Liver (tissue), 9 donors: Measurements from ENCODE around the gene SYNJ2. TPM values are rescaled to one million over a fixed set of nuclear protein-coding genes. Genes with fewer than 3 reads are reported as not detected.

Source experiments
- DNase-seq: peaks from one replicate; pipeline ENCODE4 v3.0.0-alpha.2; 2017; ENCODE audit warnings: low spot score
- H3K27ac ChIP-seq, 2 donors: one replicate each; pipeline ENCODE4 v1.7.0; 2013; ENCODE audit warnings: inconsistent platforms in 2 of 2, low read length in 2 of 2, control low read depth in 1 of 2, low read depth in 1 of 2, mild to moderate bottlenecking in 1 of 2
- H3K27me3 ChIP-seq, 4 donors: one replicate each; pipeline versions ENCODE4 v1.6.1 to v1.7.0; 2013; ENCODE audit warnings: low read length in 3 of 4, inconsistent platforms in 1 of 4, mild to moderate bottlenecking in 1 of 4, moderate library complexity in 1 of 4; ENCODE audit not compliant: control insufficient read depth in 4 of 4, insufficient read depth in 4 of 4
- H3K36me3 ChIP-seq, 4 donors: one replicate each; pipeline versions ENCODE4 v1.6.1 to v1.7.0; 2013; ENCODE audit warnings: low read length in 3 of 4, mild to moderate bottlenecking in 3 of 4, low read depth in 1 of 4, moderate library complexity in 1 of 4; ENCODE audit not compliant: control insufficient read depth in 4 of 4, insufficient read depth in 3 of 4
- H3K4me1 ChIP-seq, 4 donors: one replicate each; pipeline versions ENCODE4 v1.6.1 to v1.7.0; 2013; ENCODE audit warnings: low read length in 3 of 4, mild to moderate bottlenecking in 3 of 4, moderate library complexity in 1 of 4; ENCODE audit not compliant: control insufficient read depth in 4 of 4, insufficient read depth in 4 of 4
- H3K4me3 ChIP-seq, 3 donors: one replicate each; pipeline versions ENCODE4 v1.6.1 to v1.7.0; 2013; ENCODE audit warnings: low read length in 3 of 3, control low read depth in 1 of 3, low read depth in 1 of 3, mild to moderate bottlenecking in 1 of 3
- H3K9ac ChIP-seq, 2 donors: one replicate each; pipeline ENCODE4 v1.7.0; 2013; ENCODE audit warnings: low read length in 2 of 2, mild to moderate bottlenecking in 2 of 2, moderate library complexity in 2 of 2, control low read depth in 1 of 2, low read depth in 1 of 2
- H3K9me3 ChIP-seq, 4 donors: one replicate each; pipeline versions ENCODE4 v1.6.1 to v1.7.0; 2013; ENCODE audit warnings: low read length in 3 of 4; ENCODE audit not compliant: control insufficient read depth in 4 of 4
- CTCF ChIP-seq: fragments of 150-350 bp; IDR thresholded peaks from 2 replicates; pipeline ENCODE4 v1.5.1; 2017; ENCODE audit warnings: improper control_type of control experiment, low read depth, low read length; ENCODE audit not compliant: missing input control
- EGR1 ChIP-seq, 2 donors: IDR thresholded peaks; 2 replicates each; pipeline ENCODE4 v1.6.1; 2016 to 2018; ENCODE audit warnings: antibody characterized with exemption in 2 of 2, low read depth in 2 of 2
- FOXA1 ChIP-seq: IDR thresholded peaks from 2 replicates; pipeline ENCODE4 v1.6.1; 2016; ENCODE audit warnings: antibody characterized with exemption
- FOXA2 ChIP-seq: IDR thresholded peaks from 2 replicates; pipeline ENCODE4 v1.6.1; 2016; ENCODE audit warnings: antibody characterized with exemption
- HNF4G ChIP-seq: IDR thresholded peaks from 2 replicates; pipeline ENCODE4 v1.6.1; 2016; ENCODE audit warnings: antibody characterized with exemption
- JUND ChIP-seq, 2 donors: IDR thresholded peaks; 2 replicates each; pipeline ENCODE4 v1.6.1; 2016; ENCODE audit warnings: antibody characterized with exemption in 2 of 2
- NR2F2 ChIP-seq: IDR thresholded peaks from 2 replicates; pipeline ENCODE4 v1.6.1; 2016; ENCODE audit warnings: antibody characterized with exemption
- RAD21 ChIP-seq, 2 donors: IDR thresholded peaks; 2 replicates each; pipeline ENCODE4 v1.6.1; 2016; ENCODE audit warnings: antibody characterized with exemption in 2 of 2, mild to moderate bottlenecking in 2 of 2
- REST ChIP-seq: IDR thresholded peaks from 2 replicates; pipeline ENCODE4 v1.6.1; 2016; ENCODE audit warnings: antibody characterized with exemption, mild to moderate bottlenecking
- RXRA ChIP-seq, 2 donors: IDR thresholded peaks; 2 replicates each; pipeline ENCODE4 v1.6.1; 2017 to 2018; ENCODE audit warnings: antibody characterized with exemption in 2 of 2, mild to moderate bottlenecking in 1 of 2
- SP1 ChIP-seq: IDR thresholded peaks from 2 replicates; pipeline ENCODE4 v1.6.1; 2018; ENCODE audit warnings: antibody characterized with exemption, mild to moderate bottlenecking
- TAF1 ChIP-seq: conservative IDR thresholded peaks from 2 replicates; pipeline ENCODE4 v1.6.1; 2016; ENCODE audit warnings: antibody characterized with exemption, mild to moderate bottlenecking
- YY1 ChIP-seq: IDR thresholded peaks from 2 replicates; pipeline ENCODE4 v1.6.1; 2016; ENCODE audit warnings: antibody characterized with exemption, mild to moderate bottlenecking
- WGBS: extraction: QIAGEN DNeasy Blood & Tissue Kit; methylation state at CpG from one replicate; pipeline ENCODE4 v1.1.7; 2013; 5-methylcytosine and 5-hydroxymethylcytosine counted together
- polyA plus RNA-seq, 2 donors: library from polyadenylated mRNA; stranded (reverse) in 1 of 2; unstranded in 1 of 2; fragments of 200-250 nt in 1 of 2; fragments of >200 nt in 1 of 2; fragmentation: Nextera tagmentation in 1 of 2; extraction: Ambion mirVana in 1 of 2; gene quantifications; one replicate each; pipeline versions ENCODE4 v1.2.1 to v1.2.3, GENCODE V29; 2013 to 2015
- total RNA-seq, 2 donors: library from RNA; depleted of rRNA; stranded (reverse); fragments of >200 nt; gene quantifications; one replicate each; pipeline ENCODE4 v1.2.3, GENCODE V29; 2014
- donor health status: healthy.
- donor health status: healthy.
- donor health status: healthy.
- donor health status: healthy.
- donor health status: healthy.

The SYNJ2 gene
- total and polyA plus RNA-seq, 4 donors, result 2.4 to 8.9 (median 3.2) TPM

GRCh38 chr6:158037771-158038170 is 56.1 kb downstream of the SYNJ2 start:
- Histone ChIP-seq H3K9me3 (no peaks in the 10 kb centered on the region), H3K27me3 (no peaks in the 10 kb centered on the region), H3K36me3 (peaks cover 0 to 3% (median 0%) of the 10 kb centered on the region in 4 donors), H3K4me3 (no peak overlapping the region), H3K27ac (no peak overlapping the region), H3K4me1 (peaks cover 7 to 21% (median 16%) of the 10 kb centered on the region in 4 donors), H3K9ac (no peak overlapping the region)
- WGBS, result 95% methylated on average over 10 of the region's 10 CpGs
- no peak for DNase-seq
- no peak for TF ChIP-seq HNF4G

- DNase-seq, result no peak
These were observed 56.9 kb downstream of the SYNJ2 start for GRCh38 chr6:158038291-158039177.

More at GRCh38 chr6:158038291-158039177, 56.9 kb downstream of the SYNJ2 start:
- H3K4me3 ChIP-seq, result no peak overlapping the region
- H3K9ac ChIP-seq, result no peak overlapping the region
- H3K4me1 ChIP-seq, result peaks cover 7 to 17% (median 13%) of the 10 kb centered on the region in 4 donors
- 95% methylated on average over 21 of the region's 21 CpGs for WGBS
- H3K36me3 ChIP-seq, result peaks cover 0 to 3% (median 0%) of the 10 kb centered on the region in 4 donors
- TF ChIP-seq EGR1 (IDR thresholded peaks at IDR 0.05; ENCODE audit: low read depth in 2 of 2) (no peak), TAF1 (no peak), RXRA (IDR thresholded peaks at IDR 0.05) (no peak), FOXA2 (no peak), REST (no peak), YY1 (no peak), CTCF (no peak), SP1 (no peak), RAD21 (IDR thresholded peaks at IDR 0.05) (no peak), FOXA1 (no peak), JUND (IDR thresholded peaks at IDR 0.05) (no peak), NR2F2 (no peak)
- no peaks in the 10 kb centered on the region for H3K27me3 ChIP-seq
- H3K9me3 ChIP-seq, result no peaks in the 10 kb centered on the region
- no peak overlapping the region for H3K27ac ChIP-seq
